Small intestine (tissue), 7 donors: ENCODE results near the gene ZNF521. TPM values are rescaled to one million over a fixed set of nuclear protein-coding genes. Genes with fewer than 3 reads are reported as not detected.

Experiments
- DNase-seq, 2 donors: peaks; one replicate each; pipeline versions ENCODE4 v3.0.0 to v3.0.0-alpha.2; 2013
- FAIRE-seq: peaks from 2 replicates; lab custom pipeline; 2012; peaks lifted over from hg19 to GRCh38; lab: Jason Lieb, UNC
- H3K27ac ChIP-seq, 3 donors: one replicate each; pipeline ENCODE4 v1.5.1; 2013; ENCODE audit warnings: low read length in 2 of 3, mild to moderate bottlenecking in 2 of 3, control low read depth in 1 of 3, inconsistent platforms in 1 of 3, low read depth in 1 of 3, moderate library complexity in 1 of 3
- H3K27me3 ChIP-seq, 3 donors: one replicate each; pipeline ENCODE4 v1.6.1; 2013; ENCODE audit warnings: low read length in 3 of 3, inconsistent platforms in 1 of 3; ENCODE audit not compliant: control insufficient read depth in 3 of 3, insufficient read depth in 3 of 3
- H3K36me3 ChIP-seq, 3 donors: one replicate each; pipeline ENCODE4 v1.6.1; 2013; ENCODE audit warnings: low read length in 3 of 3, inconsistent platforms in 1 of 3, low read depth in 1 of 3, mild to moderate bottlenecking in 1 of 3, moderate library complexity in 1 of 3; ENCODE audit not compliant: control insufficient read depth in 3 of 3, insufficient read depth in 2 of 3
- H3K4me1 ChIP-seq, 3 donors: one replicate each; pipeline ENCODE4 v1.6.1; 2013; ENCODE audit warnings: low read length in 2 of 3, inconsistent platforms in 1 of 3, low read depth in 1 of 3, mild to moderate bottlenecking in 1 of 3, moderate library complexity in 1 of 3; ENCODE audit not compliant: control insufficient read depth in 3 of 3, insufficient read depth in 2 of 3
- H3K4me3 ChIP-seq, 3 donors: one replicate each; pipeline ENCODE4 v1.5.1; 2013; ENCODE audit warnings: low read length in 3 of 3, control low read depth in 1 of 3, inconsistent platforms in 1 of 3, low read depth in 1 of 3, mild to moderate bottlenecking in 1 of 3, moderate library complexity in 1 of 3
- H3K9me3 ChIP-seq, 2 donors: one replicate each; pipeline ENCODE4 v1.6.1; 2013; ENCODE audit warnings: low read depth in 1 of 2, low read length in 1 of 2; ENCODE audit not compliant: control insufficient read depth in 2 of 2, insufficient read depth in 1 of 2
- WGBS, 3 donors: extraction: QIAGEN DNeasy Blood & Tissue Kit; methylation state at CpG; one replicate each; pipeline ENCODE4 v1.1.7; 2013; 5-methylcytosine and 5-hydroxymethylcytosine counted together
- polyA plus RNA-seq, 4 donors: library from polyadenylated mRNA; stranded (reverse) in 3 of 4; unstranded in 1 of 4; fragments of 200-250 nt in 3 of 4; fragments of 120-200 nt in 1 of 4; gene quantifications; one replicate each; pipeline versions ENCODE4 v1.2.1 to v1.2.3, GENCODE V29; 2013
- donor health status: healthy with polysubstance abuse.
- donor health status: control.
- donor health status: control.
- donor health status: Bipolar disorder and iron deficiency.
- donor health status: healthy.

The ZNF521 gene
- polyA plus RNA-seq, 4 donors: 3.5 to 5.5 (median 3.9) TPM; not detected in 1

- Histone ChIP-seq H3K4me3 (no peak overlapping the region), H3K36me3 (no peaks in the 10 kb centered on the region), H3K27ac (no peak overlapping the region), H3K27me3 (no peaks in the 10 kb centered on the region), H3K9me3 (no peaks in the 10 kb centered on the region), H3K4me1 (no peaks in the 10 kb centered on the region)
- DNase-seq (no peak), FAIRE-seq (no peak)
- WGBS, 3 donors: 87 to 95% (median 89%) methylated on average over 7 of the region's 7 CpGs
Observed at GRCh38 chr18:25112821-25113434, 239.0 kb downstream of the ZNF521 start.

GRCh38 chr18:25111377-25112288 lies 240.3 kb downstream of the ZNF521 start:
- no peak overlapping the region for H3K27ac ChIP-seq
- no peak for FAIRE-seq
- no peaks in the 10 kb centered on the region for H3K9me3 ChIP-seq
- H3K27me3 ChIP-seq: no peaks in the 10 kb centered on the region
- 75 to 76% (median 75%) methylated on average over 13 of the region's 13 CpGs for WGBS, 3 donors
- no peaks in the 10 kb centered on the region for H3K36me3 ChIP-seq
- no peak for DNase-seq
- H3K4me1 ChIP-seq: no peaks in the 10 kb centered on the region
- H3K4me3 ChIP-seq: no peak overlapping the region

- H3K36me3 ChIP-seq: no peaks in the 10 kb centered on the region
- H3K4me3 ChIP-seq: no peak overlapping the region
- no peak for DNase-seq
- no peaks in the 10 kb centered on the region for H3K4me1 ChIP-seq
- H3K27ac ChIP-seq: no peak overlapping the region
- H3K27me3 ChIP-seq: no peaks in the 10 kb centered on the region
- H3K9me3 ChIP-seq: no peaks in the 10 kb centered on the region
- FAIRE-seq: no peak
- 88 to 92% (median 90%) methylated on average over 3 of the region's 3 CpGs for WGBS, 3 donors
Observed at GRCh38 chr18:25109484-25109883, 242.5 kb downstream of the ZNF521 start.

GRCh38 chr18:25103468-25104155 lies 248.4 kb downstream of the ZNF521 start:
- Histone ChIP-seq H3K27ac (no peak overlapping the region), H3K36me3 (no peaks in the 10 kb centered on the region), H3K27me3 (no peaks in the 10 kb centered on the region), H3K4me3 (no peak overlapping the region), H3K9me3 (no peaks in the 10 kb centered on the region), H3K4me1 (peaks cover 0 to 7% (median 2%) of the 10 kb centered on the region in 3 donors)
- WGBS, 3 donors: 77 to 84% (median 83%) methylated on average over 4 of the region's 4 CpGs
- DNase-seq: no peak
- no peak for FAIRE-seq

GRCh38 chr18:25102662-25103061 lies 249.3 kb downstream of the ZNF521 start:
- no peak for DNase-seq
- no peak overlapping the region for H3K4me3 ChIP-seq
- H3K4me1 ChIP-seq: peaks cover 0 to 10% (median 2%) of the 10 kb centered on the region in 3 donors
- no peak overlapping the region for H3K27ac ChIP-seq
- WGBS, 3 donors: 67 to 84% (median 84%) methylated on average over 2 of the region's 2 CpGs
- no peak for FAIRE-seq
- no peaks in the 10 kb centered on the region for H3K36me3 ChIP-seq
- H3K27me3 ChIP-seq: no peaks in the 10 kb centered on the region
- H3K9me3 ChIP-seq: no peaks in the 10 kb centered on the region

- Histone ChIP-seq H3K36me3 (no peaks in the 10 kb centered on the region), H3K4me3 (no peak overlapping the region), H3K27me3 (no peaks in the 10 kb centered on the region), H3K4me1 (peaks cover 0 to 17% (median 2%) of the 10 kb centered on the region in 3 donors), H3K9me3 (no peaks in the 10 kb centered on the region), H3K27ac (no peak overlapping the region)
- WGBS, 3 donors: 9 to 55% (median 29%) methylated on average over 3 of the region's 3 CpGs
- DNase-seq: peak in 1 of 2 donors; percentile 23
- FAIRE-seq: no peak
Observed at GRCh38 chr18:25100418-25100817, 251.5 kb downstream of the ZNF521 start.

- Histone ChIP-seq H3K9me3 (no peaks in the 10 kb centered on the region), H3K4me1 (peaks cover 0 to 17% (median 2%) of the 10 kb centered on the region in 3 donors), H3K4me3 (peak overlapping the region in 1 of 3 donors; percentile 13), H3K27ac (no peak overlapping the region), H3K36me3 (no peaks in the 10 kb centered on the region), H3K27me3 (no peaks in the 10 kb centered on the region)
- DNase-seq (no peak), FAIRE-seq (no peak)
- WGBS, 3 donors: 33 to 54% (median 42%) methylated on average over 3 of the region's 3 CpGs
Observed at GRCh38 chr18:25099895-25100294, 252.1 kb downstream of the ZNF521 start.

GRCh38 chr18:25097569-25098056 lies 254.4 kb downstream of the ZNF521 start:
- H3K36me3 ChIP-seq: no peaks in the 10 kb centered on the region
- peaks cover 0 to 22% (median 2%) of the 10 kb centered on the region in 3 donors for H3K4me1 ChIP-seq
- no peaks in the 10 kb centered on the region for H3K9me3 ChIP-seq
- peak in 1 of 2 donors; percentile 56 for DNase-seq
- peak overlapping the region in 1 of 3 donors; percentile 64 for H3K27ac ChIP-seq
- FAIRE-seq: no peak
- no peak overlapping the region for H3K4me3 ChIP-seq
- H3K27me3 ChIP-seq: no peaks in the 10 kb centered on the region
- 59 to 64% (median 60%) methylated on average over 3 of the region's 3 CpGs for WGBS, 3 donors
